ENCODE results near the gene FLNB. TPM values are rescaled to one million over a fixed set of nuclear protein-coding genes. Genes with fewer than 3 reads are reported as not detected.
A peak's percentile ranks its signal among the peaks of the same experiment; 100 is the strongest.

Gene FLNB
- polyA plus RNA-seq, 3 donors: 0.47 to 4.0 (median 2.1) TPM

- peaks cover 23 to 33% of the 10 kb centered on the region in 2 donors for H3K4me1 ChIP-seq (ENCODE audit: control insufficient read depth in 1 of 2, insufficient read depth in 2 of 2, low read length in 2 of 2)
- no peak overlapping the region for H3K4me3 ChIP-seq (replicated peaks in 1 of 3; ENCODE audit: low read depth in 2 of 3, low read length in 3 of 3)
- H4K20me1 ChIP-seq (ENCODE audit: insufficient read depth, low read length): no peaks in the 10 kb centered on the region
- H3K9ac ChIP-seq (ENCODE audit: insufficient read depth, low read length, poor library complexity, severe bottlenecking): no peak overlapping the region
- Mint-ChIP-seq H3K36me3 (peaks cover 9 to 17% of the 10 kb centered on the region in 2 donors), H3K9me3 (peaks cover 8 to 16% (median 11%) of the 10 kb centered on the region in 7 donors), H3K27ac (no peak overlapping the region), H3K4me3 (peak overlapping the region in 1 of 2 donors; percentile 44), H3K27me3 (ENCODE audit: low read depth in 3 of 3) (peaks cover 0 to 6% (median 1%) of the 10 kb centered on the region in 3 donors), H3K4me1 (peaks cover 44% of the 10 kb centered on the region)
- peak overlapping the region; percentile 25 for H3K4me2 ChIP-seq (replicated peaks; ENCODE audit: extremely low read depth, low read length, poor library complexity, severe bottlenecking)
- no peak overlapping the region for H2AFZ ChIP-seq (ENCODE audit: insufficient read depth, low read depth, low read length, poor library complexity, severe bottlenecking)
- H3K79me2 ChIP-seq (ENCODE audit: insufficient read depth, low read length): peaks cover 36% of the 10 kb centered on the region
- no peaks in the 10 kb centered on the region for H3K36me3 ChIP-seq (replicated peaks in 1 of 2; ENCODE audit: control insufficient read depth in 1 of 2, insufficient read depth in 2 of 2, low read length in 2 of 2)
- WGBS (ENCODE audit: insufficient coverage): 42% methylated on average over 2 of the region's 8 CpGs
- intact Hi-C loops (cut with micrococcal nuclease): no loop called here
- no peaks in the 10 kb centered on the region for H3K27me3 ChIP-seq (ENCODE audit: control insufficient read depth in 2 of 2, insufficient read depth in 2 of 2, low read length in 2 of 2)
- H3K9me3 ChIP-seq (replicated peaks in 1 of 2; ENCODE audit: control insufficient read depth in 1 of 2, insufficient read depth in 1 of 2, low read length in 2 of 2): peaks cover 8 to 12% of the 10 kb centered on the region in 2 donors
- no peak overlapping the region for H3K27ac ChIP-seq (ENCODE audit: low read depth in 1 of 2, low read length in 2 of 2)
- DNase-seq: peak in 1 of 3 donors; percentile 32
- TF ChIP-seq CTCF (IDR thresholded peaks at IDR 0.05): no peak
Observed at GRCh38 chr3:58058361-58059263, 50.4 kb downstream of the FLNB start.

GRCh38 chr3:58059349-58060321 lies 51.4 kb downstream of the FLNB start:
- Histone ChIP-seq H3K4me1 (ENCODE audit: control insufficient read depth in 1 of 2, insufficient read depth in 2 of 2, low read length in 2 of 2) (peaks cover 23 to 33% of the 10 kb centered on the region in 2 donors), H3K4me3 (replicated peaks in 1 of 3; ENCODE audit: low read depth in 2 of 3, low read length in 3 of 3) (no peak overlapping the region), H3K79me2 (ENCODE audit: insufficient read depth, low read length) (peaks cover 32% of the 10 kb centered on the region), H3K4me2 (replicated peaks; ENCODE audit: extremely low read depth, low read length, poor library complexity, severe bottlenecking) (no peak overlapping the region), H4K20me1 (ENCODE audit: insufficient read depth, low read length) (no peaks in the 10 kb centered on the region), H3K36me3 (replicated peaks in 1 of 2; ENCODE audit: control insufficient read depth in 1 of 2, insufficient read depth in 2 of 2, low read length in 2 of 2) (no peaks in the 10 kb centered on the region), H3K9me3 (replicated peaks in 1 of 2; ENCODE audit: control insufficient read depth in 1 of 2, insufficient read depth in 1 of 2, low read length in 2 of 2) (peaks cover 8% of the 10 kb centered on the region in 2 donors), H3K27ac (ENCODE audit: low read depth in 1 of 2, low read length in 2 of 2) (no peak overlapping the region), H3K27me3 (ENCODE audit: control insufficient read depth in 2 of 2, insufficient read depth in 2 of 2, low read length in 2 of 2) (no peaks in the 10 kb centered on the region), H3K9ac (ENCODE audit: insufficient read depth, low read length, poor library complexity, severe bottlenecking) (no peak overlapping the region), H2AFZ (ENCODE audit: insufficient read depth, low read depth, low read length, poor library complexity, severe bottlenecking) (peak overlapping the region; percentile 3)
- peaks cover 0 to 3% (median 0%) of the 10 kb centered on the region in 3 donors for H3K27me3 Mint-ChIP-seq (ENCODE audit: low read depth in 3 of 3)
- peaks cover 3 to 9% (median 7%) of the 10 kb centered on the region in 7 donors for H3K9me3 Mint-ChIP-seq
- no peak for TF ChIP-seq CTCF (IDR thresholded peaks at IDR 0.05)
- H3K36me3 Mint-ChIP-seq: peaks cover 4 to 11% of the 10 kb centered on the region in 2 donors
- H3K27ac Mint-ChIP-seq: peak overlapping the region in 2 of 7 donors; percentile 13 to 28
- intact Hi-C loops (cut with micrococcal nuclease): no loop called here
- no peak for DNase-seq
- peaks cover 44% of the 10 kb centered on the region for H3K4me1 Mint-ChIP-seq
- no peak overlapping the region for H3K4me3 Mint-ChIP-seq
- WGBS (ENCODE audit: insufficient coverage): 43% methylated on average over 10 of the region's 15 CpGs
